HFF-Myc (cell line): ENCODE data around the gene STBD1.
"Not testable (repeated sequence)": the region's sequence is repeated elsewhere in the genome, so short reads cannot be mapped to it uniquely, and the experiment has no call there.

Experiments used
- DNase-seq: peaks from one replicate; pipeline ENCODE4 v3.0.0-alpha.2; 2011; ENCODE audit warnings: low read depth; ENCODE audit errors: extremely low read depth
- H3K4me3 ChIP-seq: replicated peaks from 2 replicates; pipeline ENCODE4 v1.5.1; 2011; ENCODE audit warnings: low read depth, mild to moderate bottlenecking, control low read depth, low read length
- CTCF ChIP-seq: IDR thresholded peaks from 2 replicates; pipeline ENCODE4 v1.5.1; 2012; ENCODE audit warnings: mild to moderate bottlenecking, low read depth, low read length, control low read depth; ENCODE audit errors: missing control alignments

The STBD1 gene

DNA sequence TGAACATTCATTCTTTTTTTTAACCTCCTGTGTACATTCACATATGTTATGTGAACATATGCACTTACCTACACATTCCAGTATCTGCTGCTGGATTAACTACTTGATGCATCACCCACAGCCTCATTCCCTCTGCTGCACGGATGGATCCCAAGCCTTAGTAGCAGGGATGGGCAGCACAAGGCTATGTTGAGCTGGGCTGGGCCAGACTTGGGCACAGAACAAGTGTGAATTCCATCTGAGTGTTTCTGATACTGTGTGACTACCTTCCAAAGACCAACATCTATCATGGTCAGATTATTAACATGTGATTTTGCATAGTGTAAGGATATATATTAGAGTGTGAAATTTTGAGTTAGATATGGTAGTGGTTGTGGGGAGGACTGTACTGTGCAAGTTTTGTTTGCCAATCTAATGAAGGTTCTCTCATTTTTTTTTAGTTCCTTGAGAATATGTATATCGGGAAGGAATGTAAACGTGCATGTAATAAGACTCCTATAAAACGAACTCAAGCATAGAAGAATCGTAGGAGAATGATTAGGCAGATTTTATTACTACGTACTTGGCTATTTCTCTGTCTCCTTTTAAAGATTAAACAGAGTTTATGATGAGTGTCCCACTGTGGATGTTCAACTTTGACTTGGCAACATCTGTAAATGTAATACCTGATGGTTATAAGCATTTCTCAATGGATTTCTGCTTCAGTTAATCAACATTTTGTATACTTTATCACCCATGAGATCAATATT lies 23.4 kb upstream of the STBD1 start:
- DNase-seq = no peak
- no peak overlapping the region for H3K4me3 ChIP-seq
- TF ChIP-seq CTCF = no peak

- no peak for TF ChIP-seq CTCF
- H3K4me3 ChIP-seq = no peak overlapping the region
- DNase-seq = no peak
Measured at GRCh38 chr4:76283900-76284299, 22.6 kb upstream of the STBD1 start.

GRCh38 chr4:76287811-76288210 lies 18.7 kb upstream of the STBD1 start:
- not testable (repeated sequence) for DNase-seq, H3K4me3 ChIP-seq

GRCh38 chr4:76292730-76293129 lies 13.8 kb upstream of the STBD1 start:
- H3K4me3 ChIP-seq = no peak overlapping the region
- no peak for DNase-seq
- no peak for TF ChIP-seq CTCF

GRCh38 chr4:76293772-76294171 lies 12.8 kb upstream of the STBD1 start:
- no peak for DNase-seq
- H3K4me3 ChIP-seq = no peak overlapping the region
- TF ChIP-seq CTCF = no peak

GRCh38 chr4:76296286-76296820 lies 10.2 kb upstream of the STBD1 start:
- no peak overlapping the region for H3K4me3 ChIP-seq
- DNase-seq = no peak
- TF ChIP-seq CTCF = no peak

DNA sequence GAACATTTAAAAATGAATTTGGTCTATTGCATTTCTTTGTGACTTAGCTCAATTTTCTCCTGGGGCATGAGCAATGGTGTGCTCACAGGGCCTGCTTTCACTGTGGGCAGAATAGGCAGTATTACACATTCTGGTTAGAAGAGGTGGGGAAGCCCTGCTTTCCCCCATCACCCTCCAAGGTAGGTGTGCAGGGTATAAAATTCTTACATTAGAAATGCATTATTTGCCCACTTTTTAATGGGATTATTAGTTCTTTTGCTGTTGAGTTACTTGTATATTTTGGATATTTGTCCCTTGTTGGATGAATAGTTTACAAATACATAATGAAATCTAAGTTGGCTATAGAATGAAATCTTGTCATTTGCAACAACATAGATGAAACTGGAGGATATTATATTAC lies 8.3 kb upstream of the STBD1 start:
- H3K4me3 ChIP-seq = no peak overlapping the region
- no peak for TF ChIP-seq CTCF
- no peak for DNase-seq
